Epidermal melanocyte (primary cell): ENCODE measurements around the gene SCGB1C2.
"Not testable (repeated sequence)": the region's sequence is repeated elsewhere in the genome, so short reads cannot be mapped to it uniquely, and the experiment has no call there.

Source experiments
- DNase-seq: peaks from one replicate; pipeline ENCODE4 v3.0.0; 2011; ENCODE audit warnings: low spot score; ENCODE audit not compliant: insufficient read length

The SCGB1C2 gene

GRCh38 chr17:148757-149156 is 11.4 kb downstream of the SCGB1C2 start:
- no peak for DNase-seq

- no peak for DNase-seq
These were observed 11.9 kb downstream of the SCGB1C2 start for GRCh38 chr17:149231-149630.

- no peak for DNase-seq
These were observed 12.7 kb downstream of the SCGB1C2 start for GRCh38 chr17:149897-150584.

- DNase-seq: no peak
These were observed 13.6 kb downstream of the SCGB1C2 start for GRCh38 chr17:151004-151403.

GRCh38 chr17:151886-152859 is 14.8 kb downstream of the SCGB1C2 start:
- no peak for DNase-seq

- no peak for DNase-seq
These were observed 15.6 kb downstream of the SCGB1C2 start for GRCh38 chr17:152860-153420.

GRCh38 chr17:153851-154250 is 16.5 kb downstream of the SCGB1C2 start:
- no peak for DNase-seq

- DNase-seq: no peak
These were observed 18.2 kb downstream of the SCGB1C2 start for GRCh38 chr17:155576-155975.

- DNase-seq: no peak
These were observed 18.8 kb downstream of the SCGB1C2 start for GRCh38 chr17:156094-156621.

- no peak for DNase-seq
These were observed 19.6 kb downstream of the SCGB1C2 start for GRCh38 chr17:156946-157345.

- no peak for DNase-seq
These were observed 20.5 kb downstream of the SCGB1C2 start for GRCh38 chr17:157901-158300.

GRCh38 chr17:158379-158778 is 21.0 kb downstream of the SCGB1C2 start:
- DNase-seq: no peak

- no peak for DNase-seq
These were observed 22.2 kb downstream of the SCGB1C2 start for GRCh38 chr17:159609-160008.

GRCh38 chr17:160336-160735 is 23.0 kb downstream of the SCGB1C2 start:
- no peak for DNase-seq

GRCh38 chr17:161481-161880 is 24.1 kb downstream of the SCGB1C2 start:
- DNase-seq: no peak

- DNase-seq: no peak
These were observed 25.3 kb downstream of the SCGB1C2 start for GRCh38 chr17:162689-163088.

- no peak for DNase-seq
These were observed 26.2 kb downstream of the SCGB1C2 start for GRCh38 chr17:163514-164098.

GRCh38 chr17:164303-165235 is 27.2 kb downstream of the SCGB1C2 start:
- DNase-seq: no peak

- no peak for DNase-seq
These were observed 28.6 kb downstream of the SCGB1C2 start for GRCh38 chr17:165939-166338.

- DNase-seq: not testable (repeated sequence)
These were observed 31.2 kb downstream of the SCGB1C2 start for GRCh38 chr17:168614-169013.
